Esophagus squamous epithelium (tissue), 5 donors: ENCODE data around the gene DMKN. TPM values are rescaled to one million over a fixed set of nuclear protein-coding genes. Genes with fewer than 3 reads are reported as not detected.

Experiments used
- DNase-seq: peaks from one replicate; lab custom pipeline; 2025; lab: John Stamatoyannopoulos, UW
- H3K27ac ChIP-seq, 4 donors: fragments of 200-600 bp; sonication (generic); one replicate each; pipeline ENCODE4 v1.5.1; 2016 to 2019; ENCODE audit warnings: mild to moderate bottlenecking in 1 of 4
- H3K27me3 ChIP-seq, 4 donors: fragments of 200-600 bp; sonication (generic); 1 replicate in 3 of 4; 2 replicates in 1 of 4; pipeline versions ENCODE4 v1.5.1 to v1.6.0; 2017 to 2021; ENCODE audit warnings: antibody characterized with exemption in 1 of 4
- H3K36me3 ChIP-seq, 3 donors: fragments of 200-600 bp; sonication (generic); one replicate each; pipeline ENCODE4 v1.5.1; 2016 to 2019
- H3K4me1 ChIP-seq, 3 donors: fragments of 200-600 bp; sonication (generic); one replicate each; pipeline ENCODE4 v1.5.1; 2017 to 2019
- H3K4me3 ChIP-seq, 4 donors: fragments of 200-600 bp; sonication (generic); 1 replicate in 3 of 4; 2 replicates in 1 of 4; pipeline ENCODE4 v1.5.1; 2016 to 2019; ENCODE audit warnings: mild to moderate bottlenecking in 2 of 4, moderate library complexity in 1 of 4
- H3K9me3 ChIP-seq, 3 donors: fragments of 200-600 bp; sonication (generic); one replicate each; pipeline ENCODE4 v1.5.1; 2016 to 2019
- CTCF ChIP-seq, 6 experiments: fragments of 450-650 bp in 4 of 6; fragments of 200-600 bp in 2 of 6; sonication (generic) in 2 of 6; IDR thresholded peaks; one replicate each; pipeline ENCODE4 v1.5.1; 2016 to 2019; ENCODE audit warnings: antibody characterized with exemption in 6 of 6, mild to moderate bottlenecking in 4 of 6, moderate library complexity in 4 of 6
- POLR2A ChIP-seq, 4 donors: fragments of 450-650 bp; IDR thresholded peaks; one replicate each; pipeline ENCODE4 v1.6.1; 2017; ENCODE audit warnings: antibody characterized with exemption in 4 of 4, mild to moderate bottlenecking in 4 of 4, moderate library complexity in 3 of 4
- WGBS, 2 donors: methylation state at CpG; one replicate each; pipeline ENCODE4 v1.1.5; 2018; 5-methylcytosine and 5-hydroxymethylcytosine counted together
- intact Hi-C: fragments of 100-400 bp; cut with DNase I; formaldehyde crosslinking; loops from one replicate; pipeline ENCODE4 v1.15.0; 2022
- total RNA-seq, 4 donors: library from RNA; depleted of rRNA; stranded (reverse); fragments of >200 nt; gene quantifications; one replicate each; pipeline ENCODE4 v1.1.0, GENCODE V29; 2016
- donor health status: DM: yes; HTN: yes; CAD: no.

Gene DMKN
- total RNA-seq, 4 donors from 2014 or later, result 81.6 to 449 (median 257) TPM

GRCh38 chr19:35554076-35554475 is 40.6 kb upstream of the DMKN start:
- H3K27ac ChIP-seq, result no peak overlapping the region
- peaks cover 6 to 18% (median 13%) of the 10 kb centered on the region in 3 donors for H3K4me1 ChIP-seq
- no peak for DNase-seq
- 60 to 62% methylated on average over 5 of the region's 5 CpGs for WGBS, 2 donors
- H3K36me3 ChIP-seq, result peaks cover 0 to 18% (median 7%) of the 10 kb centered on the region in 3 donors
- intact Hi-C loops, result no loop called here
- H3K4me3 ChIP-seq, result no peak overlapping the region
- H3K9me3 ChIP-seq, result no peaks in the 10 kb centered on the region
- peaks cover 0 to 22% (median 4%) of the 10 kb centered on the region in 4 donors for H3K27me3 ChIP-seq
- TF ChIP-seq CTCF (IDR thresholded peaks at IDR 0.05) (no peak), POLR2A (IDR thresholded peaks at IDR 0.05) (no peak)

GRCh38 chr19:35553385-35554000 is 40.0 kb upstream of the DMKN start:
- Histone ChIP-seq H3K4me1 (peaks cover 6 to 21% (median 11%) of the 10 kb centered on the region in 3 donors), H3K36me3 (peaks cover 0 to 20% (median 7%) of the 10 kb centered on the region in 3 donors), H3K4me3 (no peak overlapping the region), H3K27me3 (peaks cover 0 to 16% (median 3%) of the 10 kb centered on the region in 4 donors), H3K9me3 (no peaks in the 10 kb centered on the region), H3K27ac (no peak overlapping the region)
- TF ChIP-seq POLR2A (IDR thresholded peaks at IDR 0.05) (no peak), CTCF (IDR thresholded peaks at IDR 0.05) (no peak)
- WGBS, 2 donors, result 65% methylated on average over 8 to 11 of the region's 14 CpGs
- intact Hi-C loops, result no loop called here
- no peak for DNase-seq

- H3K36me3 ChIP-seq, result peaks cover 0 to 27% (median 7%) of the 10 kb centered on the region in 3 donors
- 53 to 58% methylated on average over 4 to 12 of the region's 13 CpGs for WGBS, 2 donors
- no peak overlapping the region for H3K27ac ChIP-seq
- no peak overlapping the region for H3K4me3 ChIP-seq
- no peaks in the 10 kb centered on the region for H3K9me3 ChIP-seq
- no peak for DNase-seq
- TF ChIP-seq CTCF (IDR thresholded peaks at IDR 0.05), result no peak
- TF ChIP-seq POLR2A (IDR thresholded peaks at IDR 0.05), result no peak
- intact Hi-C loops, result no loop called here
- peaks cover 0 to 9% (median 0%) of the 10 kb centered on the region in 4 donors for H3K27me3 ChIP-seq
- peaks cover 0 to 19% (median 4%) of the 10 kb centered on the region in 3 donors for H3K4me1 ChIP-seq
Measured at GRCh38 chr19:35552534-35553384, 39.3 kb upstream of the DMKN start.

- Histone ChIP-seq H3K9me3 (no peaks in the 10 kb centered on the region), H3K36me3 (peaks cover 0 to 39% (median 7%) of the 10 kb centered on the region in 3 donors), H3K4me1 (peaks cover 6 to 30% (median 10%) of the 10 kb centered on the region in 3 donors), H3K27ac (no peak overlapping the region), H3K4me3 (no peak overlapping the region), H3K27me3 (no peaks in the 10 kb centered on the region)
- no peak for DNase-seq
- TF ChIP-seq POLR2A (IDR thresholded peaks at IDR 0.05), result no peak
- no peak for TF ChIP-seq CTCF (IDR thresholded peaks at IDR 0.05)
- 76 to 86% methylated on average over 17 of the region's 21 CpGs for WGBS, 2 donors
- intact Hi-C loops, result no loop called here
Measured at GRCh38 chr19:35551091-35551810, 37.8 kb upstream of the DMKN start.
